ENCODE data around the gene PDZRN3. TPM values are rescaled to one million over a fixed set of nuclear protein-coding genes. Genes with fewer than 3 reads are reported as not detected.

The PDZRN3 gene
- total RNA-seq, 4 donors from 2014 or later = 227 to 305 (median 265) TPM

- Histone ChIP-seq H3K9me3 (no peaks in the 10 kb centered on the region), H3K27ac (peak overlapping the region in 3 of 4 donors; percentile 31 to 76 (median 36)), H3K4me3 (no peak overlapping the region), H3K27me3 (no peaks in the 10 kb centered on the region), H3K36me3 (no peaks in the 10 kb centered on the region), H3K4me1 (peaks cover 4 to 83% (median 11%) of the 10 kb centered on the region in 3 donors)
- no peak for TF ChIP-seq POLR2A (IDR thresholded peaks at IDR 0.05)
- no peak for TF ChIP-seq EP300 (IDR thresholded peaks at IDR 0.05)
- ATAC-seq = no peak
- 73% methylated on average over 3 to 4 of the region's 4 CpGs for WGBS, 2 donors (ENCODE audit: low coverage in 1 of 2)
These were observed 88.3 kb downstream of the PDZRN3 start for GRCh38 chr3:73536336-73536895.

GRCh38 chr3:73535931-73536330, 88.8 kb downstream of the PDZRN3 start:
- H3K9me3 ChIP-seq = no peaks in the 10 kb centered on the region
- H3K4me1 ChIP-seq = peaks cover 4 to 78% (median 11%) of the 10 kb centered on the region in 3 donors
- TF ChIP-seq POLR2A (IDR thresholded peaks at IDR 0.05) (no peak), CTCF (IDR thresholded peaks at IDR 0.05) (no peak), EP300 (IDR thresholded peaks at IDR 0.05) (no peak), POLR2AphosphoS5 (IDR thresholded peaks at IDR 0.05) (no peak)
- ATAC-seq = no peak
- H3K27ac ChIP-seq = peak overlapping the region in 3 of 4 donors; percentile 31 to 76 (median 36)
- no peak overlapping the region for H3K4me3 ChIP-seq
- no peaks in the 10 kb centered on the region for H3K36me3 ChIP-seq
- no peaks in the 10 kb centered on the region for H3K27me3 ChIP-seq

GRCh38 chr3:73535137-73535536, 89.6 kb downstream of the PDZRN3 start:
- peaks cover 4 to 78% (median 11%) of the 10 kb centered on the region in 3 donors for H3K4me1 ChIP-seq
- H3K27me3 ChIP-seq = no peaks in the 10 kb centered on the region
- no peak for ATAC-seq
- no peak overlapping the region for H3K4me3 ChIP-seq
- H3K9me3 ChIP-seq = no peaks in the 10 kb centered on the region
- TF ChIP-seq POLR2A (IDR thresholded peaks at IDR 0.05) = no peak
- H3K36me3 ChIP-seq = no peaks in the 10 kb centered on the region
- peak overlapping the region in 2 of 4 donors; percentile 5 to 76 for H3K27ac ChIP-seq

GRCh38 chr3:73530022-73530396, 94.7 kb downstream of the PDZRN3 start:
- Histone ChIP-seq H3K9me3 (no peaks in the 10 kb centered on the region), H3K4me1 (peaks cover 6 to 77% (median 8%) of the 10 kb centered on the region in 3 donors), H3K4me3 (no peak overlapping the region), H3K27me3 (no peaks in the 10 kb centered on the region), H3K36me3 (no peaks in the 10 kb centered on the region), H3K27ac (peak overlapping the region; percentile 61 to 88 (median 76))
- WGBS, 2 donors (ENCODE audit: low coverage in 1 of 2) = 36 to 41% methylated on average over 4 of the region's 4 CpGs
- ATAC-seq = no peak
- TF ChIP-seq POLR2AphosphoS5 (IDR thresholded peaks at IDR 0.05) (no peak), POLR2A (IDR thresholded peaks at IDR 0.05) (no peak), CTCF (IDR thresholded peaks at IDR 0.05) (no peak), EP300 (IDR thresholded peaks at IDR 0.05) (no peak)

GRCh38 chr3:73529308-73530021, 95.3 kb downstream of the PDZRN3 start:
- Histone ChIP-seq H3K4me3 (peak overlapping the region in 1 of 2 donors; percentile 3), H3K9me3 (no peaks in the 10 kb centered on the region), H3K36me3 (no peaks in the 10 kb centered on the region), H3K4me1 (peaks cover 7 to 73% (median 8%) of the 10 kb centered on the region in 3 donors), H3K27ac (peak overlapping the region; percentile 61 to 88 (median 76)), H3K27me3 (no peaks in the 10 kb centered on the region)
- TF ChIP-seq CTCF (IDR thresholded peaks at IDR 0.05) = no peak
- no peak for TF ChIP-seq POLR2AphosphoS5 (IDR thresholded peaks at IDR 0.05)
- TF ChIP-seq POLR2A (IDR thresholded peaks at IDR 0.05) = no peak
- TF ChIP-seq EP300 (IDR thresholded peaks at IDR 0.05) = no peak
- ATAC-seq = no peak
- 57 to 60% methylated on average over 2 to 3 of the region's 3 CpGs for WGBS, 2 donors (ENCODE audit: low coverage in 1 of 2)

GRCh38 chr3:73525591-73525990, 99.2 kb downstream of the PDZRN3 start:
- Histone ChIP-seq H3K9me3 (no peaks in the 10 kb centered on the region), H3K4me3 (peak overlapping the region; percentile 29 to 50), H3K36me3 (no peaks in the 10 kb centered on the region), H3K4me1 (peaks cover 8 to 83% (median 11%) of the 10 kb centered on the region in 3 donors), H3K27me3 (no peaks in the 10 kb centered on the region), H3K27ac (peak overlapping the region; percentile 73 to 100 (median 88))
- ATAC-seq = no peak
- TF ChIP-seq POLR2A (IDR thresholded peaks at IDR 0.05) = no peak
- no peak for TF ChIP-seq POLR2AphosphoS5 (IDR thresholded peaks at IDR 0.05)
- TF ChIP-seq CTCF (IDR thresholded peaks at IDR 0.05) = no peak
- TF ChIP-seq EP300 (IDR thresholded peaks at IDR 0.05) = no peak
- WGBS, 2 donors (ENCODE audit: low coverage in 1 of 2) = 68 to 81% methylated on average over 6 of the region's 6 CpGs
